Endothelial cell of umbilical vein (primary cell): ENCODE measurements around the gene FAXDC2. TPM values are rescaled to one million over a fixed set of nuclear protein-coding genes. Genes with fewer than 3 reads are reported as not detected.

ENCODE experiments used
- BruUV-seq: library from RNA; stranded (reverse); fragments of 400-500 nt; replicated peaks from 2 replicates; lab custom pipeline; 2021; lab: Mats Ljungman, UMichigan
- CTCF ChIA-PET: fragments of 300-600, 350-600 bp; sonication (Branson Sonifier 250); formaldehyde crosslinking; loops from one replicate; lab custom pipeline; 2021; ENCODE audit warnings: antibody characterized with exemption, inconsistent platforms; lab: Charles Lee
- POLR2A ChIA-PET: fragments of 300-600, 350-600 bp; sonication (Branson Sonifier 250); formaldehyde crosslinking; loops from one replicate; lab custom pipeline; 2021; ENCODE audit warnings: antibody characterized with exemption, inconsistent platforms; lab: Charles Lee
- DNase-seq: peaks from one replicate; pipeline ENCODE4 v3.0.0-alpha.2; 2011; ENCODE audit warnings: low read depth, low spot score
- FAIRE-seq: peaks from 2 replicates; lab custom pipeline; 2011; peaks lifted over from hg19 to GRCh38; lab: Jason Lieb, UNC
- H2AFZ ChIP-seq: 2 replicates; pipeline ENCODE4 v1.6.0; 2012; ENCODE audit warnings: low read depth, low read length, control low read depth, inconsistent platforms
- H3K27ac ChIP-seq: 2 replicates; pipeline ENCODE4 v1.5.1; 2011; ENCODE audit warnings: low read depth, mild to moderate bottlenecking, control low read depth, low read length, moderate library complexity; ENCODE audit not compliant: insufficient read depth
- H3K27me3 ChIP-seq, 2 experiments: 2 replicates each; pipeline versions ENCODE4 v1.6.0 to v1.6.1; 2011; ENCODE audit warnings: low read length in 2 of 2, mixed read lengths in 1 of 2; ENCODE audit not compliant: control insufficient read depth in 2 of 2, insufficient read depth in 2 of 2
- H3K36me3 ChIP-seq, 2 experiments: 2 replicates in 1 of 2; 3 replicates in 1 of 2; pipeline ENCODE4 v1.5.1; 2011; ENCODE audit warnings: low read length in 2 of 2, mild to moderate bottlenecking in 1 of 2, moderate library complexity in 1 of 2; ENCODE audit not compliant: control insufficient read depth in 2 of 2, insufficient read depth in 2 of 2; ENCODE audit errors: extremely low read depth in 1 of 2
- H3K4me1 ChIP-seq: 3 replicates; pipeline ENCODE4 v1.5.1; 2011; ENCODE audit warnings: mild to moderate bottlenecking, low read length; ENCODE audit not compliant: control insufficient read depth, insufficient read depth; ENCODE audit errors: extremely low read depth
- H3K4me2 ChIP-seq: 2 replicates; pipeline ENCODE4 v1.6.1; 2011; ENCODE audit warnings: low read length, control low read depth, mixed read lengths; ENCODE audit not compliant: insufficient read depth
- H3K4me3 ChIP-seq, 3 experiments: fragments of 200-600 bp in 1 of 3; sonication (generic), shearing (Covaris generic) in 1 of 3; replicated peaks in 1 of 3; 2 replicates each; pipeline ENCODE4 v1.5.1; 2011 to 2016; ENCODE audit warnings: control low read depth in 3 of 3, low read length in 3 of 3, mild to moderate bottlenecking in 2 of 3, inconsistent platforms in 1 of 3, low read depth in 1 of 3, moderate library complexity in 1 of 3; ENCODE audit not compliant: insufficient read depth in 1 of 3
- H3K79me2 ChIP-seq: 2 replicates; pipeline ENCODE4 v1.6.0; 2012; ENCODE audit warnings: low read length, inconsistent platforms; ENCODE audit not compliant: control insufficient read depth, insufficient read depth
- H3K9ac ChIP-seq: replicated peaks from 2 replicates; pipeline ENCODE3; 2011; ENCODE audit warnings: low read length, control low read depth; ENCODE audit not compliant: insufficient read depth; ENCODE audit errors: extremely low read depth
- H3K9me1 ChIP-seq: replicated peaks from 3 replicates; pipeline ENCODE4 v1.6.0; 2011; ENCODE audit warnings: mild to moderate bottlenecking, low read length; ENCODE audit not compliant: control insufficient read depth, insufficient read depth; ENCODE audit errors: extremely low read depth
- H3K9me3 ChIP-seq: replicated peaks from 2 replicates; pipeline ENCODE4 v1.5.1; 2012; ENCODE audit warnings: low read length, inconsistent platforms; ENCODE audit not compliant: control insufficient read depth, insufficient read depth
- H4K20me1 ChIP-seq: replicated peaks from 2 replicates; pipeline ENCODE3; 2011; ENCODE audit warnings: mild to moderate bottlenecking, low read length; ENCODE audit not compliant: control insufficient read depth, insufficient read depth; ENCODE audit errors: extremely low read depth
- EZH2 ChIP-seq: IDR thresholded peaks from 2 replicates; pipeline ENCODE4 v1.6.1; 2012; ENCODE audit warnings: borderline replicate concordance, low read depth, mild to moderate bottlenecking, moderate library complexity, low read length, inconsistent platforms; ENCODE audit not compliant: severe bottlenecking
- FOS ChIP-seq: IDR thresholded peaks from 2 replicates; pipeline ENCODE4 v1.6.1; 2011; ENCODE audit warnings: mild to moderate bottlenecking, low read length, moderate library complexity, borderline replicate concordance; ENCODE audit not compliant: insufficient read depth
- GATA2 ChIP-seq: IDR thresholded peaks from 2 replicates; pipeline ENCODE4 v1.7.0; 2011; ENCODE audit warnings: low read depth, mild to moderate bottlenecking, moderate library complexity, mixed read lengths, low read length; ENCODE audit not compliant: insufficient read length, insufficient read depth
- JUN ChIP-seq: IDR thresholded peaks from 2 replicates; pipeline ENCODE4 v1.6.1; 2011; ENCODE audit warnings: borderline replicate concordance, low read depth; ENCODE audit not compliant: insufficient read length, insufficient read depth
- MYC ChIP-seq: IDR thresholded peaks from one replicate; pipeline ENCODE4 v1.6.1; 2011; ENCODE audit warnings: mild to moderate bottlenecking, low read depth, low read length
- POLR2A ChIP-seq: IDR thresholded peaks from 2 replicates; pipeline ENCODE4 v1.6.1; 2012; ENCODE audit warnings: low read depth, mild to moderate bottlenecking, control low read depth, low read length
- POLR2AphosphoS5 ChIP-seq: IDR thresholded peaks from 2 replicates; pipeline ENCODE4 v1.6.1; 2012; ENCODE audit warnings: low read depth, mild to moderate bottlenecking, control low read depth, low read length, moderate library complexity; ENCODE audit not compliant: insufficient read depth
- dilution Hi-C: fragments of 300-500 bp; cut with MboI; formaldehyde crosslinking; loops from one replicate; pipeline ENCODE4 v1.15.0; 2019; ENCODE audit warnings: low sequenced_read_pairs; ENCODE audit not compliant: extremely low pct_ligation_motif_present
- intact Hi-C: fragments of 100-400 bp; cut with micrococcal nuclease; formaldehyde crosslinking; loops from one replicate; pipeline ENCODE4 v1.10.0; 2022
- polyA plus RNA-seq, 4 experiments: library from polyadenylated mRNA; depleted of rRNA in 3 of 4; stranded (reverse) in 3 of 4; unstranded in 1 of 4; fragments of >200 nt; gene quantifications; 2 replicates each; pipeline versions ENCODE4 v1.2.1 to v1.2.3, GENCODE V29; 2011 to 2012; ENCODE audit warnings: missing spikeins in 1 of 4
- total RNA-seq: library from RNA; stranded (reverse); gene quantifications from 2 replicates; pipeline ENCODE4 v1.2.3, GENCODE V29; 2021
- TF ChIP-seq, protein P1 (sequence below), 2 donors: IDR thresholded peaks; 1 replicate in 1 of 2; 2 replicates in 1 of 2; pipeline ENCODE4 v1.5.1; 2011; ENCODE audit warnings: low read length in 2 of 2, mild to moderate bottlenecking in 2 of 2, moderate library complexity in 2 of 2, control low read depth in 1 of 2, inconsistent platforms in 1 of 2, low read depth in 1 of 2; ENCODE audit not compliant: insufficient read depth in 1 of 2; ENCODE audit errors: extremely low read depth in 1 of 2
- TF ChIP-seq, protein P2 (sequence below): IDR thresholded peaks from 2 replicates; pipeline ENCODE4 v1.6.1; 2011; ENCODE audit not compliant: insufficient read depth, insufficient read length

Gene FAXDC2
- total and polyA plus RNA-seq, 2 donors (not counting 3 experiments of a cell fraction or from before 2014, with no cell fraction given) = 8.3 to 12.0 TPM

DNA sequence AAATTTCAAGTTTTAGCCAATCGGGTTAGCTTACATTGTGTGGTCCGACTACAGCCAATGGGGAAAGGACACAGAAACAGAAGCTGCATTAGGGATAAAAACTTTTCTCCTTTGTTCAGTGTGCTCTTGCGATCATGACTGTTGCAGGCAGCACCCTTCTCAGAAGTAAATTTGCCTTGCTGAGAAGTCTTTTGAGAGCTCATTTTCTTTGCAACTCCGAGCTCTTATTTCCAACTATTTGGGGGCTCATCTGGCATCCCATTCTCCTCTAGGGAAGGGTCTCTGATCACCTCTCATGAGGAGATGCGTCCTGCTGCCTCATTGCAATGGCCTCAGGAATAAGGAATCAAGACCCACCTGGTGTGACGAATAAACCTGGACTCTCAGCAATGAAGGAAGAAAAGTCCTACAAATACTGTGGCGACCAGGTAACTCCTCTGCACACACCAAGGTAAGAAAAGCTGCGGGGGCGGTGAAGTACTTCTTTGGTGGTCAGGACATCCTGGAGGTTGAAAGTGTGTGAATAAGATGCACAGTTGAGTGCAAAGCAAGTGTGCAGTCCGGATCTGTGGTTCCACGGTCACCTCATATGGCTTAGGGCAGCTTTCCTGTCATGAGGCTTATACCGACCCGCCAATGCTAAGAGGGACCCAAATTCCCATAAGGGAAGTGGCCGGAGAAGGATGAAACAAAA, 28.4 kb upstream of the FAXDC2 start:
- ChIA-PET POLR2A (no interaction called here), CTCF (no interaction called here)
- H3K79me2 ChIP-seq = no peaks in the 10 kb centered on the region
- H3K36me3 ChIP-seq = peaks cover 17 to 18% of the 10 kb centered on the region in 2 experiments
- no peak for DNase-seq
- no peak overlapping the region for H2AFZ ChIP-seq
- H3K4me2 ChIP-seq = no peak overlapping the region
- TF ChIP-seq EZH2 (no peak), POLR2A (no peak), POLR2AphosphoS5 (no peak)
- peaks cover 7% of the 10 kb centered on the region for H3K4me1 ChIP-seq
- no peaks in the 10 kb centered on the region for H4K20me1 ChIP-seq
- peaks cover 4% of the 10 kb centered on the region for H3K9me3 ChIP-seq
- FAIRE-seq = no peak
- H3K9me1 ChIP-seq = no peaks in the 10 kb centered on the region
- no peak overlapping the region for H3K4me3 ChIP-seq
- dilution Hi-C loops (no loop called here), intact Hi-C loops (no loop called here)
- H3K9ac ChIP-seq = no peak overlapping the region
- H3K27me3 ChIP-seq = no peaks in the 10 kb centered on the region
- no peak overlapping the region for H3K27ac ChIP-seq
- BruUV-seq = no TSS peak

GRCh38 chr5:154873791-154874331, 23.5 kb upstream of the FAXDC2 start:
- no TSS peak for BruUV-seq
- Histone ChIP-seq H3K4me2 (no peak overlapping the region), H3K9me3 (peaks cover 1% of the 10 kb centered on the region), H3K36me3 (peaks cover 31 to 40% of the 10 kb centered on the region in 2 experiments), H3K9me1 (no peaks in the 10 kb centered on the region), H3K4me1 (no peaks in the 10 kb centered on the region), H3K27ac (no peak overlapping the region), H4K20me1 (no peaks in the 10 kb centered on the region), H3K27me3 (no peaks in the 10 kb centered on the region), H3K9ac (no peak overlapping the region), H2AFZ (no peak overlapping the region), H3K79me2 (no peaks in the 10 kb centered on the region), H3K4me3 (no peak overlapping the region)
- ChIA-PET CTCF (no interaction called here), POLR2A (no interaction called here)
- dilution Hi-C loops = no loop called here
- FAIRE-seq = no peak
- intact Hi-C loops = no loop called here
- no peak for DNase-seq
- TF ChIP-seq, protein P1, sequence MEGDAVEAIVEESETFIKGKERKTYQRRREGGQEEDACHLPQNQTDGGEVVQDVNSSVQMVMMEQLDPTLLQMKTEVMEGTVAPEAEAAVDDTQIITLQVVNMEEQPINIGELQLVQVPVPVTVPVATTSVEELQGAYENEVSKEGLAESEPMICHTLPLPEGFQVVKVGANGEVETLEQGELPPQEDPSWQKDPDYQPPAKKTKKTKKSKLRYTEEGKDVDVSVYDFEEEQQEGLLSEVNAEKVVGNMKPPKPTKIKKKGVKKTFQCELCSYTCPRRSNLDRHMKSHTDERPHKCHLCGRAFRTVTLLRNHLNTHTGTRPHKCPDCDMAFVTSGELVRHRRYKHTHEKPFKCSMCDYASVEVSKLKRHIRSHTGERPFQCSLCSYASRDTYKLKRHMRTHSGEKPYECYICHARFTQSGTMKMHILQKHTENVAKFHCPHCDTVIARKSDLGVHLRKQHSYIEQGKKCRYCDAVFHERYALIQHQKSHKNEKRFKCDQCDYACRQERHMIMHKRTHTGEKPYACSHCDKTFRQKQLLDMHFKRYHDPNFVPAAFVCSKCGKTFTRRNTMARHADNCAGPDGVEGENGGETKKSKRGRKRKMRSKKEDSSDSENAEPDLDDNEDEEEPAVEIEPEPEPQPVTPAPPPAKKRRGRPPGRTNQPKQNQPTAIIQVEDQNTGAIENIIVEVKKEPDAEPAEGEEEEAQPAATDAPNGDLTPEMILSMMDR (IDR thresholded peaks at IDR 0.05; ENCODE audit: extremely low read depth in 1 of 2, insufficient read depth in 1 of 2, low read depth in 1 of 2, low read length in 2 of 2) = no peak
- TF ChIP-seq, protein P2, sequence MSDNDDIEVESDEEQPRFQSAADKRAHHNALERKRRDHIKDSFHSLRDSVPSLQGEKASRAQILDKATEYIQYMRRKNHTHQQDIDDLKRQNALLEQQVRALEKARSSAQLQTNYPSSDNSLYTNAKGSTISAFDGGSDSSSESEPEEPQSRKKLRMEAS = no peak
- TF ChIP-seq MYC = no peak
- TF ChIP-seq JUN = no peak
- no peak for TF ChIP-seq FOS
- no peak for TF ChIP-seq POLR2A
- TF ChIP-seq GATA2 = no peak
- TF ChIP-seq POLR2AphosphoS5 = no peak
- TF ChIP-seq EZH2 = no peak
